Measurements from ENCODE around the gene ZNF213. TPM values are rescaled to one million over a fixed set of nuclear protein-coding genes. Genes with fewer than 3 reads are reported as not detected.

ZNF213 gene
- total RNA-seq, 1 donor from 2014 or later = 11.0 TPM

- intact Hi-C loops (cut with micrococcal nuclease) = loop anchor here (2.0 kb wide), 2 partner anchors 26 to 42 kb away; no protein-coding TSS in a partner anchor
These were observed 33.6 kb upstream of the ZNF213 start for GRCh38 chr16:3101018-3101840.

GRCh38 chr16:3101841-3102470 is 32.9 kb upstream of the ZNF213 start:
- intact Hi-C loops (cut with micrococcal nuclease) = loop anchor here (2.0 kb wide), 2 partner anchors 27 to 43 kb away; no protein-coding TSS in a partner anchor

- intact Hi-C loops (cut with micrococcal nuclease) = loop anchor here (1.0 kb wide), 2 partner anchors 18 to 23 kb away; no protein-coding TSS in a partner anchor
These were observed 28.5 kb upstream of the ZNF213 start for GRCh38 chr16:3106205-3106928.

GRCh38 chr16:3112058-3112880 is 22.6 kb upstream of the ZNF213 start, which contains the start of gene ZNF205:
TSS of gene ZNF205 (plus strand) at chr16:3112586. CDS start at chr16:3113431, 845 bp downstream.
- intact Hi-C loops (cut with micrococcal nuclease) = no loop called here

GRCh38 chr16:3112881-3113574 is 21.8 kb upstream of the ZNF213 start:
- intact Hi-C loops (cut with micrococcal nuclease) = no loop called here

GRCh38 chr16:3113765-3114479 is 20.9 kb upstream of the ZNF213 start:
- intact Hi-C loops (cut with micrococcal nuclease) = no loop called here

- intact Hi-C loops (cut with micrococcal nuclease) = no loop called here
These were observed 19.8 kb upstream of the ZNF213 start for GRCh38 chr16:3115003-3115402.

- intact Hi-C loops (cut with micrococcal nuclease) = no loop called here
These were observed 19.3 kb upstream of the ZNF213 start for GRCh38 chr16:3115561-3115960.

- intact Hi-C loops (cut with micrococcal nuclease) = no loop called here
These were observed 16.5 kb upstream of the ZNF213 start for GRCh38 chr16:3118204-3118790.

GRCh38 chr16:3118846-3119245 is 16.0 kb upstream of the ZNF213 start:
- intact Hi-C loops (cut with micrococcal nuclease) = no loop called here

- intact Hi-C loops (cut with micrococcal nuclease) = no loop called here
These were observed 15.5 kb upstream of the ZNF213 start for GRCh38 chr16:3119286-3119685.

GRCh38 chr16:3119701-3120408 is 15.0 kb upstream of the ZNF213 start:
- intact Hi-C loops (cut with micrococcal nuclease) = no loop called here

- intact Hi-C loops (cut with micrococcal nuclease) = no loop called here
These were observed 14.4 kb upstream of the ZNF213 start for GRCh38 chr16:3120435-3120834.

- intact Hi-C loops (cut with micrococcal nuclease) = no loop called here
These were observed 12.9 kb upstream of the ZNF213 start for GRCh38 chr16:3121851-3122467.

GRCh38 chr16:3122926-3123570 is 11.8 kb upstream of the ZNF213 start:
- intact Hi-C loops (cut with micrococcal nuclease) = no loop called here

GRCh38 chr16:3123986-3124886 is 10.6 kb upstream of the ZNF213 start:
- intact Hi-C loops (cut with micrococcal nuclease) = loop anchor here (1.0 to 2.0 kb wide), 3 partner anchors 18 to 95 kb away; no protein-coding TSS in a partner anchor

Data from T-helper 2 cell treated with Interferon-gamma antibody and Interleukin-4, amounts not matched to agents 100 ng/mL and 5 ng/mL, for 36 hours (primary cell).